HEK293T (cell line): ENCODE measurements around the gene POLR1D.

Experiments
- ELF4 ChIP-seq: fragments of 450-650 bp; IDR thresholded peaks from 2 replicates; pipeline ENCODE4 v1.6.1; 2017; ENCODE audit warnings: antibody characterized with exemption
- FOXA1 ChIP-seq: fragments of 450-650 bp; IDR thresholded peaks from 2 replicates; pipeline ENCODE4 v1.6.1; 2016; ENCODE audit warnings: mild to moderate bottlenecking
- FOXM1 ChIP-seq: fragments of 450-650 bp; IDR thresholded peaks from 2 replicates; pipeline ENCODE4 v1.6.1; 2017; ENCODE audit warnings: mild to moderate bottlenecking, borderline replicate concordance
- LEF1 ChIP-seq: fragments of 450-650 bp; IDR thresholded peaks from 2 replicates; pipeline ENCODE4 v1.6.1; 2017; ENCODE audit warnings: mild to moderate bottlenecking, borderline replicate concordance
- NFRKB ChIP-seq: fragments of 450-650 bp; IDR thresholded peaks from 2 replicates; pipeline ENCODE4 v1.6.1; 2016; ENCODE audit warnings: mild to moderate bottlenecking, moderate library complexity
- SUZ12 ChIP-seq: fragments of 450-650 bp; IDR thresholded peaks from 2 replicates; pipeline ENCODE4 v1.6.1; 2016; ENCODE audit warnings: mild to moderate bottlenecking
- TARDBP ChIP-seq: fragments of 450-650 bp; IDR thresholded peaks from 2 replicates; pipeline ENCODE4 v1.6.1; 2016
- ZNF384 ChIP-seq: fragments of 450-650 bp; IDR thresholded peaks from 2 replicates; pipeline ENCODE4 v1.6.1; 2016
- TF ChIP-seq, protein P1 (sequence below): fragments of 450-650 bp; IDR thresholded peaks from 2 replicates; pipeline ENCODE4 v1.6.1; 2016

DNA sequence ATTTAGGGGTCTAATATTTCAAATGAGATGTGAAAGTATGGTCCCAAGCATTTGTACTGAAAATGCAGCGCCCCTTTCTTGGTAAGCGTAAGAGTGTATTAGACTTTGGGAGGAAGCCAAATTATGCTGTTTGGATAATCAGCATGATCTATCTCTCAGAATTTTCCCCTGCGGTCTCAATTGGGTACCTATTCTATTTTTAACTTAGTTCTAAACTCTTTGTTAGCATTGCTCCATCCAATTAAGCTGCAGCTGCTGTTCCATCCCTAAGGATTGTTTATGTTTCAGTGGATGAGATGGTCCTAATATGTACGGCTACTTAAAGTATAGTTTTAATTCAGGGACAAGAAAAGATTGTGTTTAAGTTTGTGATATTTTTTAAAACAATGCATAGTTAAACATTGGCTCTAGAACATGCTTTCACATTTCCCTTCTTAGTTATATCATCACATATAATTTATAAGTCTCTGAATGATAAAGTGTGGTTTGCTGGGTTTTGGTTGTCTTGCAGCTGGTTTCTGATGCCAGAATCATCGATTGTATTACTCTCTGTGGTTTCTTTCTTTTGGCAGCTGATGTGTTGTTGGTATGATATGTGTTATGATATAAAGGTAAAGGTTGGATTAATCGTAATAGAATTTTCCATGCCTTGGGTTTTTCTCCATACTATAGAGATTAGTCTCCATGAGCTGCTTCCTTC lies 15.0 kb downstream of the POLR1D start:
- TF ChIP-seq LEF1: no peak
- TF ChIP-seq, protein P1, sequence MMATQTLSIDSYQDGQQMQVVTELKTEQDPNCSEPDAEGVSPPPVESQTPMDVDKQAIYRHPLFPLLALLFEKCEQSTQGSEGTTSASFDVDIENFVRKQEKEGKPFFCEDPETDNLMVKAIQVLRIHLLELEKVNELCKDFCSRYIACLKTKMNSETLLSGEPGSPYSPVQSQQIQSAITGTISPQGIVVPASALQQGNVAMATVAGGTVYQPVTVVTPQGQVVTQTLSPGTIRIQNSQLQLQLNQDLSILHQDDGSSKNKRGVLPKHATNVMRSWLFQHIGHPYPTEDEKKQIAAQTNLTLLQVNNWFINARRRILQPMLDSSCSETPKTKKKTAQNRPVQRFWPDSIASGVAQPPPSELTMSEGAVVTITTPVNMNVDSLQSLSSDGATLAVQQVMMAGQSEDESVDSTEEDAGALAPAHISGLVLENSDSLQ: no peak
- no peak for TF ChIP-seq TARDBP
- TF ChIP-seq FOXM1: no peak
- TF ChIP-seq SUZ12: no peak
- TF ChIP-seq ZNF384: no peak
- no peak for TF ChIP-seq FOXA1
- TF ChIP-seq ELF4: no peak
- TF ChIP-seq NFRKB: no peak
